HTERT RPE-1 (cell line): ENCODE data around the gene PLSCR5.

Experiments used
- in situ Hi-C: fragments of 300-500 bp; cut with MboI; formaldehyde crosslinking; loops from 4 replicates; pipeline ENCODE4 v1.14.3; 2020; ENCODE audit warnings: low sequenced_read_pairs

The PLSCR5 gene

DNA sequence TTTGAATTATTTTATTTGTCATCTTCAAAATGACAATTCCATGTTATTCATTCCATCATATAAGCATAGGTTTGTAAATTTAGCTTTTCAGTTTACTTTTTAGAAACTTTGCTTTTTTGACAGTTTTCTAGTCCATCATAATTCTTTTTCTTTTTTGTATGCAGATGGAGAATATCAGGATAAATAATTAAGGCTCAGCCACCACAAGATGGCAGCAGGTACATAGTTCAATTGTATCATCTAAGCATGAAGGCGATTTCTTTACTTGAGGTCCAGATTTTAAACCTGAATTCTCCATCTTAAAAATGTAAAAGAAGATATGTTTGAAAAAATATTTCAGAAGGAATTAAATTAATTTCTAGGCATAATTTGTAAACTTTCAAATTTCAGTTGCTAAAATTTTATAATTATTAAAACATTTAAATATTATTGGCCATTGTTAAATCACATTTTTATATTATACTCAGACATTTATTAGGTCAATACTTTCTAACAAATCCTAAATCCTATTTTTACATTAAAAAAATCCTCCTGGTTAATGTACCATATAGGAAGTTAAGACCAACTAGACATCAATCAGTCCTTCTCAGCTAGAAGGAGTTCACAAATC is 15.1 kb downstream of the PLSCR5 start:
- in situ Hi-C loops = no loop called here

GRCh38 chr3:146585156-146585555 is 20.0 kb downstream of the PLSCR5 start:
- in situ Hi-C loops = no loop called here

DNA sequence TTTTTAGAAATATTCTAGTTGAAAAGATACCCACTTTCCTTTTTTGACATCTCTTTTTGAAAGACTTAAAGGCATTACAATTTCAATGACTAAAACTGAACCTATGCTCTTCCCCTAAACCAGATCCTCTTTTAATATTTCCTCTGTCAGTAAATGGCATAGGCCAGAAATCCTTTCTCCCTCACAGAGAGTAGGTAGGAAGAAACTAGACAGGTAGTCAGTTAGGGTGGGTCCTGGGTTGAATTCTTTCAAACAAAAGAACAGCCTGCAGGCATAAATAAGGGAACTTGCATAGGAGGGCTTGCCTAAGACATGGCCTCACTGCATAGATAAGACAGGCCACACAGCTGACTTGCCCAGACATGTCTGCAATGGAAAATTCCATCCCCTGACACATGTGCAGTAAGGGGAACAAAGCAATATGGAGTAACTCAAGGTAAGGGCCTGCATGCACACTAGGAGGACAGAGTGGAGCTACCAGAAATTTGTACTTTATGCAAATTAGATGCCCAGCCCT is 23.1 kb downstream of the PLSCR5 start:
- in situ Hi-C loops = no loop called here

- in situ Hi-C loops = no loop called here
Observed at GRCh38 chr3:146581080-146581601, 24.0 kb downstream of the PLSCR5 start.

GRCh38 chr3:146577662-146578061 is 27.5 kb downstream of the PLSCR5 start:
- in situ Hi-C loops = no loop called here

DNA sequence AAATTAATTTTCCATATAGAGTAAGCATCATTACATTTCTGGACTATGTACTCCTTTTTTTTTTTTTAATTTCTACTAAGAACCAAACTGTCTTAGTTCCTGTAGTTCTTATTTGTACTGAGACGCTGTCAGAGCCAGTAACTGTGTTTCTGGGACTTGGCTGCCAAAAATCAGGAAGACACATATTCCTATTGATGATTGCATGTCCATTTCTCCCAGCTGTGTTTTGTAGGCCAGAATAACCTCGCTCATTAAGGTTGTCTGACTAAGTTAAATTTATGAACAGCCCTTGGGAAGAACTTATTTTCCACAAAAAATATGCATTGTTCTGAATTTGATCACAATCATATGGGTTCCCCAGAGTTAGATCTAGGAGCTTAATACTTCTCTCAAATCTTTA is 29.5 kb downstream of the PLSCR5 start:
- in situ Hi-C loops = no loop called here

DNA sequence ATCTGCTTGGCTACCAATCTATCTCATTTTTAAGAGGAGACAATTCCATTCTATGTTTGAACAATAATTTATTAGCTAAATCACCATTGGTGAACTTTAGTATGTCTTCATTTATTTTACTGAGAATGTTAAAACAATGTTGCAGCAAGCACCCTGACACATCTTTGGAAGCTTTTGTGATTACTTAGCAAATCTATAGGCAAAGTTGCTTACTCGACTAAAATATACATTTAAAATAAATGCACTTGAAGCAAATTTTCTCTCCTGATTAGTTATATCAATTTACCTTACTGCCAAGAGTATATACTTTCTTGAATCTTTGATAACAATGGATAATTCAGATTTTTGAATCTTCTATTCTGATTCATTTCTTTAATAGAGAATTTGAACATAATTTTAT is 31.0 kb downstream of the PLSCR5 start:
- in situ Hi-C loops = no loop called here

- in situ Hi-C loops = no loop called here
Observed at GRCh38 chr3:146569314-146569713, 35.8 kb downstream of the PLSCR5 start.

DNA sequence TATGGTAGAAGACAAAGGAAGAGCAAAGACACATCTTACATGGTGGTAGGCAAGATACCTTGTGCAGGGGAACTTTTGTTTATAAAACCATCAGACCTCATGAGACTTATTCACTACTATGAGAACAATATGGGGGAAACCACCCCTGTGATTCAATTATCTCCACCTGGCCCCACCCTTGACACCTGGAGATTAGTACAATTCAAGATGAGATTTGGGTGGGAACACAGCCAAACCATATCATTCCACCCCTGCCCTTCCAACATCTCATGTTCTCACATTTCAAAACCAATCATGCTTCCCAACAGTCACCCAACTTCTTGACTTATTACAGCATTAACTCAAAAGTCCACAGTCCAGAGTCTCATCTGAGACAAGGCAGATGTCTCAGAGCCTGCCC is 39.0 kb downstream of the PLSCR5 start:
- in situ Hi-C loops = no loop called here

DNA sequence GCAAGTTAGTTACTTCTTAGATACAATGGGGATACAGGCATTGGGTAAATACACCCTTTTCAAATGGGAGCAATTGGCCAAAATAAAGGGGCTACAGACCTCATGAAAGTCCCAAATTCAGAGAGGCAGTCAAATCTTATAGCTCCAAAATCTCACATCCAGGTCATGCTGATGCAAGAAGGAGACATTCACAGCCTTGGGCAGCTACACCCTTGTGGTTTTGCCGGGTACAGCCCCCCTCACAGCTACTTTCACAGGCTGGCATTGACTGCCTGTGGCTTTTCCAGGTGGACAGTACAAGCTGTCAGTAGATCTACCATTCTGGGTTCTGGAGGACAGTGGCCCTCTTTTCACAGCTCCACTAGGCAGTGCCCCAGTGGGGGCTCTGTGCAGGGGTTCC is 43.3 kb downstream of the PLSCR5 start:
- in situ Hi-C loops = no loop called here

GRCh38 chr3:146561463-146561862 is 43.7 kb downstream of the PLSCR5 start:
- in situ Hi-C loops = no loop called here

DNA sequence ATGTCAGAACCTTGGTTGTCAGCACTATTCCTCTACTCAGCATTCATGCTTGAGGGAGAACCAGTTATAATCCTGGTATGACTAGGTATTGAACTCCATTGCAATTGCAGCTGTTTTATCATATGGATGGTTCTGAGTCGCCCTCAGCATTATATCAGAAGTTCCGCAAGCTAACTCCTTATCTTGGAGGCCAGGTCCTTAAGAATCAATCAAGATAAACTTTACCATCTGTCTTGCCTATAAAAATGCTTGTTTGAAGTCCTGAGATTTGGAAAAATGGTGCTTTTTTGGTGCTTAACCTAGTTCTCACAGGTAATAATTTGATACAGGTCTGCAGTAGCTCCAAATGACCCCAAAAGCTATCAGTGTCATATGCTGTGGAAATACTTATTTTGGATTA is 44.5 kb downstream of the PLSCR5 start:
- in situ Hi-C loops = no loop called here

DNA sequence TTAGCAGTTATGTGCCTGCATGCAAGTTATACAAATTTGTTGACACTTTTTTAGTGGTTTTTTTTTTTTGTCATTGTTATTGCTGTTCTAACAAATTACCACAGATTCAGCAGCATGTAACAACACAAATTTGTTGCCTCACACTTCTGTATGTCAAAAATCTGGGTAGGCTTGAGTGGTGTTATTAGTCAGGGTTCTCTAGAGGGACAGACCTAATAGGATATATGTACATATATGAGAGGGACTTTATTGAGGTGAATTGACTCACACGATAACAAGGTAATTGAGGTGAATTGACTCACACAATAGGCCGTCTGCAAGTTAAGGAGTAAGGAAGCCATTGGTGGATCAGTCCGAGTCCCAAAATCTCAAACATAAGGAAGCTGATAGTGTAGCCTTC is 45.8 kb downstream of the PLSCR5 start:
- in situ Hi-C loops = no loop called here

DNA sequence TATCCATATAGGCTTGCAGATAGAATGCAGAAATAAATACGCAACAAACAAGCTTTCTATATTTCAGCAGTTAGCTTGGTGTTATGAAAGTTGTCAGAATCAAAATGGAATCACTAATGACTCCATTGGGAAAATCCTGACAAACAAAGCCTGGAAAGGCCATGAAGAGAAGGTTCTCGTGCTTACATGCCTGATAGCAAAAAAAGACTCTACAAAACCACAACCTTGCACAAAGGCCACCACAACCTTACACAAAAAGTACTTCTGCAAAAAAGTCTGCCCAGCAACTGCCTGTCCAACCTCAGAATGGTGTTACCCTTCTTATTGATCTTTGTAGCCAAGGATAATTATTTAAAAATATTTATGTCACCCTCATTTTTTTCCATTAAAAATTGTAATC is 46.4 kb downstream of the PLSCR5 start:
- in situ Hi-C loops = no loop called here

- in situ Hi-C loops = no loop called here
Observed at GRCh38 chr3:146557745-146558144, 47.4 kb downstream of the PLSCR5 start.

- in situ Hi-C loops = no loop called here
Observed at GRCh38 chr3:146555311-146555710, 49.8 kb downstream of the PLSCR5 start.

- in situ Hi-C loops = no loop called here
Observed at GRCh38 chr3:146554151-146554760, 50.9 kb downstream of the PLSCR5 start.

DNA sequence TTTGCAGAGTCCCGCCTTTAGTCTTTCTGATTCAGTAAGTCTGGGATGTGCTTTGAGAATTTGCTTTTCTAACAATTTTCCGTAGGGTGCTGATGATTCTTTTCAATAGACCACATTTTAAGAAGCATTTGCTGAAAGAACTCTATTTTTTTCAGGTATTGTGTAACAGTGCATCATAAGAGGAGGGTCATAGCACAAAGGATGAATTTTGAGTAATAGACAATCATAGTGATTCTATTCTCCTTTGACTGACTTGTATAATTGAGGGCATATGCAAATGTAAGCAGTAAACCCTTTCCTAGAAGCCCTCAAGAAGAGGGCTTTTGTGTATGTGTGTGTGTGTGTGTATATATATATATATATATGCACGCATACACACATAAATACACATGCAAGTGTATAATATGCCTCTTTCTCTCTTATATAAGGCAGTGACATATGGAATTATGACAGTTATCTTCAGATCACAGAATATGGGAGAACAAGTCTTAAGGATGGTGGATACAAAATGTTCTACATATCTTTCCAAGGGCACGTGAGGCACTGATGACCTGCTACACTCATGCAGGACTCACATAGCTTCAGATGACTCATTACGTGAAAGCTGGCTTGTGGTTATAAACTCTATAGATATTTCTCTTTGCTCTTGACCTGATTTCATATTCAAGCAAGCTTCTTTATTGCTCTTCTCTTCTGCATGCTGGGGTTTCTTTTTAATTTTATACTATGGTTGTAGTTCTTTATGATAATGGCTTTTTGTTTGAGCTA is 54.2 kb downstream of the PLSCR5 start:
- in situ Hi-C loops = no loop called here

GRCh38 chr3:146550070-146550615 is 55.0 kb downstream of the PLSCR5 start:
- in situ Hi-C loops = no loop called here

DNA sequence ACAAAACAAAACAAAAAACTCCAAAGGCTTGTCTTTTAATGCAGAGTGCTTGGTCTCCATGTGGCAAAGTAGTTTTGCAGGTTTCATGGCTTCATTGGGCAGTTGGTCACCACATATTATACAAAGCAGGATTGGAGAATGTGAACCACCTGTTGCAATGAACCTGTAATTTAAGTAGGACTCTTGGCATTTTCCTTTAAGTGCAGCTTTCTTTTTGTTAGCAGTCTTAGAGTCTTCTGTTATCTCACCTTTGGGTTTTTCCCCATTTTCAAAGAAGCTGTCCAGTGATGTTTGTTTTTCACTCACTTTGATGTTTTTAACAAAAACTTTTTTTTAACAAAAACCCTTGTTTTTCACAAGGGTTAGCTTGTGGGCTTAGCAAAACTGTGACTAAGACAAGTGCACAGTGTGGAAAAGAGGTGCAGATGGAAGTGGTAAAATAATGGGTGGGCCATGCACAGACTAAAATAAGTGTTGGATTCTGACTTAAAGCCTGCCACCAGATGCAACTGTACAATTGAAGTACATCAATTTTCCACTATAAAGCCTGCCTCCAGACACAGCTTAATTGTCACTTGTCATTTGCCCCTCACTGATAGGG is 57.8 kb downstream of the PLSCR5 start:
- in situ Hi-C loops = no loop called here

DNA sequence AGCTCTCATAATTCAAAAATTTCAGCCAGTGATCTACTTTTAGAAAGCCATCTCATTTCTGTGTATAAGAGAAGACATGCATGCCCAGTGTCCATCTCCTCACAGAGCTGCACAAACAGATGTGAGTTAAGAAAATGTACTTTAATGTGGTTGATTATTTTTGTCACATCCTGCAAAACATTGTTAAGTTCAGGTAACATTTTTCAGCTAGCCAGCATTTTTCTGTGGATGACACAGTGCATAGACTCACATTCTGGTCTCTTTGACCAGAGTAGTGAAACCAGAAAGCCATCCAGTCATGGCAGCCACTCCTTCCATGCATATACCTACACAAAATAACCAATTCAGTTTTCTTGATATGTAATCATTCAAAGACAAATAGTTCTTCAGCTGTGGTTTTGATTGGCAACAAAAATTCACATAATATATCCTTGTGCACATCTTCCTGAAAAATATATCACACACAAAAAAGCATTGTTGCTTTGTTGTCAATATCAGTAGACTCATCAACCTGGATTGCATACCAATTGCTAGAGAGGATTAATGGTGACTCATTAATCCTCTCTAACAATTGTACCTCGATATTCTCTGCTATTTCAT is 58.7 kb downstream of the PLSCR5 start:
- in situ Hi-C loops = no loop called here
